Measurements from ENCODE around the gene MMRN1. TPM values are rescaled to one million over a fixed set of nuclear protein-coding genes. Genes with fewer than 3 reads are reported as not detected.

The MMRN1 gene
- total and polyA plus RNA-seq, 2 of the 8 experiments (the other 6 are each of a cell fraction or from before 2014, with no cell fraction given): not detected

DNA sequence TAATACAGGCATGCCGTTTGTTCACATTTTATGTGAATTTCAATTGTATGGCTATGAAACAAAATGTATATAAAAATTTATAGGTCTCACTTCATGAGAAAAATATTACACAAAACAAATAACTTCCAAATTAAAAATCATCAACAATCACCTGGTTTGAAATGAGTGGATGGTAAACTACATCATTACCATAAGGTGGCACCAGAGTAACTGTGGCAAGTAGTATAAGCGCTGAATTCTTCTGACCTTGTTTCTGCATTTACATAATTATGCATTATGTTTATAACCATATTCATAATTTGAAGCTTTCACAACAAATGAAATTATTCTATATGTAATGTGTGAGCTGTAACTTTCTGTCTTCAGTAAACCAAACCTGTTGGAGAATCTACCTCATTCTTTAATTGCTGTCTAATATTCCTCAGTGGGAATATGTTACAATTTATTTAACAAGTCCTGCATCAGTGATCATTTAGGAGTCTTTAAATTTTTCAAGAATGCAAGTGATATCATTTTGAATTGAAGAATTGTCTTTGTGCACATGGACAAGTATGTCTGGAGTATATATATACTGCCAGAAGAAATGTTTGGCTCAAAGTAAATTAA lies 55.2 kb downstream of the MMRN1 start:
- Histone ChIP-seq H3K79me2 (ENCODE audit: control insufficient read depth in 1 of 2, insufficient read depth in 2 of 2, low read length in 2 of 2) (no peaks in the 10 kb centered on the region), H4K91ac (replicated peaks; ENCODE audit: insufficient read length, low read length) (no peak overlapping the region), H2AFZ (ENCODE audit: low read length) (no peak overlapping the region), H3K27me3 (replicated peaks in 1 of 4; ENCODE audit: control insufficient read depth in 3 of 4, extremely low read depth in 1 of 4, insufficient read depth in 3 of 4, low read length in 3 of 4) (no peaks in the 10 kb centered on the region), H3K79me1 (ENCODE audit: low read depth, low read length) (no peaks in the 10 kb centered on the region), H2BK20ac (ENCODE audit: low read length) (no peak overlapping the region), H3K4me2 (ENCODE audit: insufficient read depth in 1 of 2, low read depth in 2 of 2, low read length in 2 of 2) (no peak overlapping the region), H2AK5ac (ENCODE audit: low read depth, low read length) (no peak overlapping the region), H3K27ac (ENCODE audit: low read depth, low read length) (no peak overlapping the region), H3K18ac (ENCODE audit: extremely low read depth, low read length) (no peak overlapping the region), H3K36me3 (ENCODE audit: control insufficient read depth in 2 of 4, insufficient read depth in 4 of 4, low read length in 3 of 4) (no peaks in the 10 kb centered on the region), H3K9ac (replicated peaks in 1 of 4; ENCODE audit: extremely low read depth in 1 of 4, low read depth in 3 of 4, low read length in 3 of 4) (no peak overlapping the region), H3K4ac (replicated peaks; ENCODE audit: insufficient read length, low read depth, low read length) (no peak overlapping the region), H2BK5ac (ENCODE audit: low read depth, low read length) (no peak overlapping the region), H2BK12ac (ENCODE audit: low read depth, low read length) (no peak overlapping the region), H3K9me3 (ENCODE audit: insufficient read depth in 2 of 2, low read depth in 1 of 2, low read length in 1 of 2) (no peaks in the 10 kb centered on the region), H3K23me2 (ENCODE audit: low read depth, low read length) (no peaks in the 10 kb centered on the region), H3K14ac (ENCODE audit: insufficient read length) (no peak overlapping the region), H3K56ac (replicated peaks; ENCODE audit: insufficient read length, low read depth, low read length) (no peak overlapping the region), H3K23ac (ENCODE audit: insufficient read length) (no peak overlapping the region), H2BK120ac (replicated peaks; ENCODE audit: low read depth, low read length) (no peak overlapping the region), H4K5ac (ENCODE audit: insufficient read length, low read depth, low read length) (no peak overlapping the region), H4K8ac (ENCODE audit: extremely low read depth, insufficient read depth, low read length) (no peak overlapping the region), H3K4me3 (ENCODE audit: extremely low read depth in 1 of 4, insufficient read depth in 2 of 4, low read depth in 3 of 4, low read length in 4 of 4) (no peak overlapping the region), H2BK15ac (ENCODE audit: low read length) (no peak overlapping the region), H3K4me1 (replicated peaks in 1 of 4; ENCODE audit: control insufficient read depth in 3 of 4, insufficient read depth in 4 of 4, low read length in 3 of 4) (peaks cover 0 to 3% (median 0%) of the 10 kb centered on the region in 4 experiments; a peak in 1 of 7 replicates), H4K20me1 (replicated peaks in 1 of 2; ENCODE audit: control insufficient read depth in 1 of 2, insufficient read depth in 2 of 2, low read length in 2 of 2) (no peaks in the 10 kb centered on the region)
- ChIA-PET POLR2A (ENCODE audit: partially characterized antibody) (no interaction called here), CTCF (ENCODE audit: partially characterized antibody) (interaction anchor here (0.6 to 1.1 kb wide), 3 partner anchors 34 to 291 kb away, joined by 3 to 4 read pairs (median 3); no protein-coding TSS in a partner anchor)
- DNase-seq (ENCODE audit: low read depth in 1 of 2, low spot score in 2 of 2) (no peak), FAIRE-seq (no peak)
- 84% methylated on average over 2 of the region's 2 CpGs; no CpG with 5 or more reads in 1 of the 2 experiments for WGBS, 2 experiments (ENCODE audit: extremely low coverage in 1 of 2, insufficient coverage in 1 of 2, insufficient read length in 1 of 2, insufficient replicate concordance in 2 of 2, low coverage in 1 of 2, low lambda C conversion rate in 2 of 2, missing lambda C conversion rate in 1 of 2)
- peak; percentile 54 to 60 for TF ChIP-seq RAD21 (IDR thresholded peaks at IDR 0.05 in 1 of 2, conservative IDR thresholded peaks at IDR 0.05 in 1 of 2; ENCODE audit: low read depth in 2 of 2, low read length in 2 of 2)
- TF ChIP-seq, protein P1, sequence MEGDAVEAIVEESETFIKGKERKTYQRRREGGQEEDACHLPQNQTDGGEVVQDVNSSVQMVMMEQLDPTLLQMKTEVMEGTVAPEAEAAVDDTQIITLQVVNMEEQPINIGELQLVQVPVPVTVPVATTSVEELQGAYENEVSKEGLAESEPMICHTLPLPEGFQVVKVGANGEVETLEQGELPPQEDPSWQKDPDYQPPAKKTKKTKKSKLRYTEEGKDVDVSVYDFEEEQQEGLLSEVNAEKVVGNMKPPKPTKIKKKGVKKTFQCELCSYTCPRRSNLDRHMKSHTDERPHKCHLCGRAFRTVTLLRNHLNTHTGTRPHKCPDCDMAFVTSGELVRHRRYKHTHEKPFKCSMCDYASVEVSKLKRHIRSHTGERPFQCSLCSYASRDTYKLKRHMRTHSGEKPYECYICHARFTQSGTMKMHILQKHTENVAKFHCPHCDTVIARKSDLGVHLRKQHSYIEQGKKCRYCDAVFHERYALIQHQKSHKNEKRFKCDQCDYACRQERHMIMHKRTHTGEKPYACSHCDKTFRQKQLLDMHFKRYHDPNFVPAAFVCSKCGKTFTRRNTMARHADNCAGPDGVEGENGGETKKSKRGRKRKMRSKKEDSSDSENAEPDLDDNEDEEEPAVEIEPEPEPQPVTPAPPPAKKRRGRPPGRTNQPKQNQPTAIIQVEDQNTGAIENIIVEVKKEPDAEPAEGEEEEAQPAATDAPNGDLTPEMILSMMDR (IDR thresholded peaks at IDR 0.05; ENCODE audit: control extremely low read depth in 1 of 3, insufficient read depth in 1 of 3, low read depth in 1 of 3, low read length in 3 of 3): peak in 2 of 3 experiments; percentile 18 to 43; a peak in 2 of 4 replicates
- TF ChIP-seq KDM5A (IDR thresholded peaks at IDR 0.05; ENCODE audit: low read length): no peak
